ENCODE measurements around the gene DCDC2C. TPM values are rescaled to one million over a fixed set of nuclear protein-coding genes. Genes with fewer than 3 reads are reported as not detected.

Gene DCDC2C
- total RNA-seq, 1 donor from 2014 or later = not detected

- Histone ChIP-seq H3K27ac (no peak overlapping the region), H2AFZ (replicated peaks) (no peak overlapping the region), H3K27me3 (no peaks in the 10 kb centered on the region), H3K9me3 (ENCODE audit: low read depth) (no peaks in the 10 kb centered on the region), H3K4me2 (no peak overlapping the region), H3K36me3 (no peaks in the 10 kb centered on the region), H3K4me3 (no peak overlapping the region), H4K20me1 (ENCODE audit: low read depth) (no peaks in the 10 kb centered on the region), H3K79me2 (ENCODE audit: low read depth) (no peaks in the 10 kb centered on the region), H3K9ac (no peak overlapping the region), H3K4me1 (no peaks in the 10 kb centered on the region), H3F3A (ENCODE audit: low read depth) (no peaks in the 10 kb centered on the region)
- Mint-ChIP-seq H3K9me3 (no peaks in the 10 kb centered on the region), H3K4me1 (no peaks in the 10 kb centered on the region), H3K4me3 (no peak overlapping the region), H3K36me3 (no peaks in the 10 kb centered on the region), H3K27ac (no peak overlapping the region), H3K27me3 (ENCODE audit: insufficient read depth, low read depth) (peaks cover 5% of the 10 kb centered on the region)
- no peak for DNase-seq (ENCODE audit: low spot score)
- TF ChIP-seq CTCF (IDR thresholded peaks at IDR 0.05) (no peak), EZH2phosphoT487 (IDR thresholded peaks at IDR 0.05) (no peak), EZH2 (IDR thresholded peaks at IDR 0.05) (no peak)
Observed at GRCh38 chr2:3745920-3746319, 42.5 kb downstream of the DCDC2C start.

GRCh38 chr2:3747032-3747654, 43.8 kb downstream of the DCDC2C start:
- Histone ChIP-seq H3K36me3 (no peaks in the 10 kb centered on the region), H2AFZ (replicated peaks) (no peak overlapping the region), H3K27ac (no peak overlapping the region), H3K27me3 (no peaks in the 10 kb centered on the region), H3K9me3 (ENCODE audit: low read depth) (no peaks in the 10 kb centered on the region), H3K4me3 (no peak overlapping the region), H3K4me1 (no peaks in the 10 kb centered on the region), H4K20me1 (ENCODE audit: low read depth) (no peaks in the 10 kb centered on the region), H3F3A (ENCODE audit: low read depth) (no peaks in the 10 kb centered on the region), H3K4me2 (no peak overlapping the region), H3K79me2 (ENCODE audit: low read depth) (no peaks in the 10 kb centered on the region), H3K9ac (no peak overlapping the region)
- Mint-ChIP-seq H3K36me3 (no peaks in the 10 kb centered on the region), H3K27ac (no peak overlapping the region), H3K4me1 (peaks cover 5% of the 10 kb centered on the region), H3K4me3 (no peak overlapping the region), H3K9me3 (no peaks in the 10 kb centered on the region), H3K27me3 (ENCODE audit: insufficient read depth, low read depth) (peaks cover 9% of the 10 kb centered on the region)
- no peak for TF ChIP-seq EZH2 (IDR thresholded peaks at IDR 0.05)
- TF ChIP-seq EZH2phosphoT487 (IDR thresholded peaks at IDR 0.05) = no peak
- no peak for TF ChIP-seq CTCF (IDR thresholded peaks at IDR 0.05)
- DNase-seq (ENCODE audit: low spot score) = no peak

- H3K79me2 ChIP-seq (ENCODE audit: low read depth) = no peaks in the 10 kb centered on the region
- no peaks in the 10 kb centered on the region for H3K9me3 Mint-ChIP-seq
- H3K27ac Mint-ChIP-seq = no peak overlapping the region
Observed at GRCh38 chr2:3747826-3748225, 44.5 kb downstream of the DCDC2C start.

More at GRCh38 chr2:3747826-3748225, 44.5 kb downstream of the DCDC2C start:
- H3F3A ChIP-seq (ENCODE audit: low read depth) = no peaks in the 10 kb centered on the region
- H3K4me2 ChIP-seq = no peak overlapping the region
- no peaks in the 10 kb centered on the region for H4K20me1 ChIP-seq (ENCODE audit: low read depth)
- Mint-ChIP-seq H3K4me3 (no peak overlapping the region), H3K27me3 (ENCODE audit: insufficient read depth, low read depth) (peaks cover 9% of the 10 kb centered on the region), H3K4me1 (peaks cover 5% of the 10 kb centered on the region), H3K36me3 (no peaks in the 10 kb centered on the region)
- no peak overlapping the region for H3K9ac ChIP-seq
- H3K36me3 ChIP-seq = no peaks in the 10 kb centered on the region
- TF ChIP-seq EZH2phosphoT487 (IDR thresholded peaks at IDR 0.05) (no peak), CTCF (IDR thresholded peaks at IDR 0.05) (no peak), EZH2 (IDR thresholded peaks at IDR 0.05) (no peak)
- no peak overlapping the region for H3K4me3 ChIP-seq
- H3K4me1 ChIP-seq = no peaks in the 10 kb centered on the region
- H3K9me3 ChIP-seq (ENCODE audit: low read depth) = no peaks in the 10 kb centered on the region
- DNase-seq (ENCODE audit: low spot score) = no peak
- no peaks in the 10 kb centered on the region for H3K27me3 ChIP-seq
- H2AFZ ChIP-seq (replicated peaks) = no peak overlapping the region
- H3K27ac ChIP-seq = no peak overlapping the region

All from neural progenitor cell (in vitro differentiated cells).